NCI-H1694 treated with DMSO at 0.1 percent for 48 hours (cell line): ENCODE data around the gene FOXJ3.
A peak's percentile ranks its signal among the peaks of the same experiment; 100 is the strongest.

Source experiments
- DNase-seq: peaks from one replicate; lab custom pipeline; 2025; lab: John Stamatoyannopoulos, UW

The FOXJ3 gene

DNA sequence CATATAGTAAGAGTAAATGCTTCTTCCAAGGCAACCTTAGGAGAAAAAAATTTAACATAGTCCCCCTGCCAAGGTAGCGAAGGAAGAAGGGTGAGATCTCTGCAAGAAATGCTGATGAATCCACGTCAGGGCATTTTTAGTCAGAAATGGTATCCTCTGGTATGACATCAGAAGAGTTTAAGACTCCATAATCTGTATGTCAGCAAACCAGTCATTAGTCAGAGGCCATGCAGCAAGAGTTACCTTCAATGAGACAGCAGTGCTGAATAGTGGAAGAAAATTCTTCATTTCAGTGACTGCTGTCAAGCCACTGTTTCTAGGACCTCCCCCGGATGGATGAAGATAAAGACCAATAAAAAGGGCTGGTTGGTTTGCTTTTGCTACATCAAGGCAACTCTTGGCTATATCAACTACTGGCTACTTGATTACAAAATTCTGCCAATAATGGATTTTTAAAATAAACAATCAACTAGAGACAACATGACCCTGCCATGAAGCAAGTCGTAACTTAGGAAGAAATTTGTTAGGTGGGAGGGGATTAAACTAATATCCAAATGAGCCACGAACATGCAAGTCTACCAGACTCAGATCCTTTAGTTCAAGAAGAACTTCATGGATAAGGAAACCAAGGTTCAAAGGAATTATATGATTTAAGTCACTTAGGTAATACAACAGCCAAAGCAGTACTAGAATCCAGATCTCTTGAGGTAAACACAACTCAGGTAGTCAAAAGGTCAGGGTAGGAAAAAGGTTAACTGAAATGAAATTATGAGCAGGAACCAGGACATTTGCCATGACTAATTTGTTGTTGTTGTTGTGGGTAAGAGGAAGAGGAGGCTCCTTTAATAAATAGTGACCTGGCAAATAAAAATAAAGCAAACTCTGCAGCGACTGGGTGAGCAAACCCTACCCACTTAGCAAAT is 144.8 kb downstream of the FOXJ3 start:
- no peak for DNase-seq

- no peak for DNase-seq
These were observed 148.9 kb downstream of the FOXJ3 start for GRCh38 chr1:42186152-42186551.

DNA sequence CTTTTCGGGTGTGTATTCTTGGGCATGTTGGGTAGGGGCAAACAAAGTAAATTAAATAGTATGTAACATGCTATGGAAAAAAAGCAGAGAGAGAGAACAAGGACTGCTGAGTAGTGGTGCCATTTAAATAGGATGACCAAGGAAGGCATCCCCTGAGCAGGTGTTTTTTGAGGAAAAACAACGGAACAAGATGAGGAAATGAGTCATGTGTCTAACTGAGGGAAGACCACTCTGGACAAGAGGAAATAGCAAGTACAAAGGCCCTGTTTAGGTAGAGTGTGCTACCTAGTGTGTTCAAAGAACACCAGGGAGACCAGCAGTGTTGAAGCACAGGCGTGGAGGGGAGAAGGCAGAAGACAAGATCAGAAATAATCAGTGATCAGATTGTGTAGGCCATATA is 150.4 kb downstream of the FOXJ3 start:
- DNase-seq, result no peak

DNA sequence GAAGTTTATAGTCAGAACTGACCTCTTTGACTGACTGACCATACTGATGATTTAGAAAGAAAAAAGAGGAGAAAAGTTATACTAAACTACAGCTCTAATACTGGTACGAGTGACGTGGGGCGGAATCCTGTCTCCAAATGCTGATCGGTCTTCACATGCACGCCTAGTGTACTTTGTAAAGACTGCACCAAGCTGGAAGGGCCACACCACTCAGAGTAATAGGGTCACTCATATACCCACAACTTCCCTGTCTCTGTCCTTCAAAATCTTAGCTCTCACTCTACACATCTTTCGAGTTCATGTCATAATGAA is 151.1 kb downstream of the FOXJ3 start:
- no peak for DNase-seq

DNA sequence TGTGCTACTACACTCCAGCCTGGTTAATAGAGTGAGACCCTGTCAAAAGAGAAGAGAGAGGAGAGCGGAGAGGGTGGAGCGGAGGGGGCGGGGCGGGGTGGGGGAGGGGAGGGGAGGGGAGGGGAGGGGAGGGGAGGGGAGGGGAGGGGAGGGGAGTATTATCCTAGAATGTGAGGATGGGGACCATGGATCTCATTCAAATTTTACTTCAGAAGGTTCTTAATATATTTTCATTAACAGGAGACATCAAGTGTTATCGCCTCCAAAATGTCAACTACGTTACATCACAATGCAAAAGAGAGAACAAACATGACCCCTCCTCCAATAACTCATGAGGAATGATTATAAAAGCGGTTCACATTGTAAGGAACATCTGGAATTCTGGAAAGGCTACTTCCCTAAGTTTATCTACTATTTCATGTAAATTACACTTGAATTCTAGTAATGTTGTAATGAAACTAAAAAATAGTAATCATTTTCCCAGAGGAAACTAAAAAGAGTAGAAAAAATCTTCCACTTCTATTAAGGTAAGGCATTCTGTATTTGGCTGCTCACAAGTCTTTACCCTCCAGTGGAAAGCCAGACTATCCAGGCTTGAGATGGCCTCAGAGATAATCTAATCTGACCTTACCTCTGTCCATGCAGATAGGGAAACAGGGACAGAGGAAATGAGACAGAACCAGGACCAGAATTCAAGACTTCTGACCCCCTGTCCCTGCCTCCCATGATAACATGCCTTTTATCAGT is 151.7 kb downstream of the FOXJ3 start:
- DNase-seq, result no peak

- no peak for DNase-seq
These were observed 153.3 kb downstream of the FOXJ3 start for GRCh38 chr1:42181687-42182086.

DNA sequence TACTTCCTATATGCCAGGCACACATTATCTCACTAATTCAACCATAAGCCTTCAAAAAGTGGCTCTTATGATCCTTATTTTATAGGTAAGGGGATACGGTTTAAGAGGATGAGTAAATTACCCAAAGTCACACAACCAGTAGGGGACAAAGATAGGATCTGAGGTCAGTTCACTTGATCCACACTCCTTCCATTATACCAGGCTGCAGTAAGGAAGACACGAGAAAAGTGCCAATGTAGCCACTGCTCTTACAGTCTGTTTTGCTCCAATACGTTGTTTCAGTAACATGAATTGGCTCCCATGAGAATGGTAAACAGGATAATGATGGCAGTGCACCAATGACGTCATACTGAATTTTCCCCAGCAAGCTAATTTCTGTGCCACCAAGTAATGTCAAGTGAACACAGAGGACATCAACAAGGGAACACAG is 155.1 kb downstream of the FOXJ3 start:
- no peak for DNase-seq

- no peak for DNase-seq
These were observed 155.8 kb downstream of the FOXJ3 start for GRCh38 chr1:42179275-42179674.

- no peak for DNase-seq
These were observed 156.8 kb downstream of the FOXJ3 start for GRCh38 chr1:42178249-42178648.

GRCh38 chr1:42177541-42177981 is 157.5 kb downstream of the FOXJ3 start:
- DNase-seq, result no peak

GRCh38 chr1:42176902-42177519 is 158.0 kb downstream of the FOXJ3 start:
- DNase-seq, result peak; percentile 54

DNA sequence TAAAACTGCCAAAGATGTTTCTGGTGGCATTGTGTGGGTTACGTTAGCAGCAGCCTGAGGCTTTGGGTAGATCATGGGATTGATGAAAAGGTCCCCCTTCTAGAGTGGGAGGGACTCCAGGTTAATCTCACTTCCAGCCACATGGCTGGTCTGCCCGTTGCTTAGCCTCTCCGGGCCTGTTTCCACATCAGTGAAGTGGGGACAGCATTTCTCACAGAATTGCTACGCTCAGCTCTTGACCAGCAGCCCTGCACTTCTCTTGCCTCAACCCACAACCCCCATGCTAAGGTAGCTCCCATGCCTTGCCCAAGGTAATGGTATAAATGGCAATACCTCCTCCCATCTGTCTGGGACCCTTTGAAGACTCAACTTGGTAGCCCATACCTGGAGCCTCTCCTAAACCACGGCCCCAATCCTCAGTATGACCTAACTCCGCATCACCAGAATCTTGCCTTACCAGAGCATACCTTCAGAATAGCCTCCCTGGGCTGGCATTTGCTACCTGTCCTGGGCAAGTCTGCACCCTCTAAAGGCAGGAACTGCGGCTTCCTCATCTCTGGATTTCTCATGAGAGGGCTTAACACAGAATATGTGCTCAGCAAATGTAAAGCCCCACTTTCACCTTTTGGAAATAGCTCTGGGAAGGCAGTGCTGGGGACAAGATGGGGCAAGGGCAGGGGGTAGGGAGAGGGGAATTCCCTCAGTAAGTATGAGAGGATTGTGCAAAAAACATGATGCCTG is 159.6 kb downstream of the FOXJ3 start:
- DNase-seq, result no peak

- no peak for DNase-seq
These were observed 160.9 kb downstream of the FOXJ3 start for GRCh38 chr1:42173961-42174735.

DNA sequence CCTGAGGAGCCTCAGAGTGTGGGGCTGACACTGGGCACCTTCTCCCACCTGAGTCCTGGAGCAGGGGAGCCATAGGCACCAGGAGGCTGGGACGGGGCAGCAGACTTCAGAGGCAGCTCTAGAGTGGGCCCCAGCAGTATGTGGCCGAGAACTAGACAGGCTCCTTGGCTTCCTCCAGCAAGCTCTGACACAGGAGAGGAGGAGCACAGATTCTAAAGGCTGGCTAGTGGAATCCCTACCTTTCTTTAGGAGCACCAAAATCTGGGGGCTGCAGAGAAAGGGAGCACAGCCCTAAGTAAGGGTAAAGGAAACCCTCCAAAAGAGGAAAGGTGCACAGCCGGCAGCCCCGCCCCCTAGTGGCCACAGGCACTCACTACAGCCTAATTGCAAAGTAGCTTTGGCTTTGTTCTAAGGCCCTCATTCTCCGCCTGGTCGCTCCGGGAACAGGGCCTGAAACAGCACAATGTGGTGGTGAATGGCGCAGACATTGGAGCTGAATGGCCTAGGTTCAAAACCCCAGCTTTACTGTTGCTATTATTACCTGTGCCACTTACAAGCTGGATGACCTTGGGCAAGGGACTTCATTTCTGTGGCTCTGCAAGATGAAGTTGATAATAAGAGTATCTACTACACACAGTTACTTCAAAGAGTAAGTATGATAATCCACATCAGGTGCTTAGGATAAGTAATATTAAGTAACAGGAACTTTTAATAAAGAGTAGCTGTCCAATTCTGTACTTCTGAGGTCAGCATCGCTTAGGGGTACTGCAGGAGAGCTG is 161.7 kb downstream of the FOXJ3 start:
- DNase-seq, result peak; percentile 49

DNA sequence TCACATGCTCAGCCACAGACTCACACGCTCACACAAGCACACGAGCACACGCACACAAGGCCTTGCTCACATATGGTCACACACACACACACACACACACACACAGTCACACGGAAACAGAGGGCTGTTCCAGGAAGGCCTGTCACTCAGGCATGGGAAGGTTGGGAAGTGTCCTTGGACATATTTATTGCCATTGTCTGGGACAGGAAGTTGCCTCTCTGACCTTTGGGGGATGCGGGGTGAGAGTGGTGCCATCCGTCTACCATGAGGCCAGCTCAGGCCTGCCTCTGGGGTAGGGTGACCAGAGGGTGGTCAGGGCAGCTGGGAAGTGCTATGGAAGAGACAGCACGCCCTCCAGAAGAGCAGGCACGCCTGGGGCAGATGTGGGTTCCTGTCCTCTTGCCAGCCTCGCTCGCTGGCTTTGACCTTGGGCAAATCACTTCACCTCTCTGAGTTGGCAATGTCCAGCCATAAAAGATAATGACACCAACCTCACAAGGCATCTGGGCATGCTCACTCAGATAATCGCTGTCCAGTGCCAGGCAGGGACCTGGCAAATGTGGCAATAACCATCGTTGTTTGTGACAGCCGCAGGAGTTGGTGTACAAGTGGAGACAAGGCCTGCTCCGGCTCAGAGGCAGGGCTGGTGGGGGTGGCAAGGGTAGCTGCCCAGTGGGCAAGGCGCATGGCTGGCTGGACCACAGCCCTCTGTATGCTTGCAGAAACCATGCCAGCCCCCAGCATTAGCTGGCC is 162.5 kb downstream of the FOXJ3 start:
- no peak for DNase-seq

GRCh38 chr1:42171679-42172266 is 163.3 kb downstream of the FOXJ3 start:
- no peak for DNase-seq

DNA sequence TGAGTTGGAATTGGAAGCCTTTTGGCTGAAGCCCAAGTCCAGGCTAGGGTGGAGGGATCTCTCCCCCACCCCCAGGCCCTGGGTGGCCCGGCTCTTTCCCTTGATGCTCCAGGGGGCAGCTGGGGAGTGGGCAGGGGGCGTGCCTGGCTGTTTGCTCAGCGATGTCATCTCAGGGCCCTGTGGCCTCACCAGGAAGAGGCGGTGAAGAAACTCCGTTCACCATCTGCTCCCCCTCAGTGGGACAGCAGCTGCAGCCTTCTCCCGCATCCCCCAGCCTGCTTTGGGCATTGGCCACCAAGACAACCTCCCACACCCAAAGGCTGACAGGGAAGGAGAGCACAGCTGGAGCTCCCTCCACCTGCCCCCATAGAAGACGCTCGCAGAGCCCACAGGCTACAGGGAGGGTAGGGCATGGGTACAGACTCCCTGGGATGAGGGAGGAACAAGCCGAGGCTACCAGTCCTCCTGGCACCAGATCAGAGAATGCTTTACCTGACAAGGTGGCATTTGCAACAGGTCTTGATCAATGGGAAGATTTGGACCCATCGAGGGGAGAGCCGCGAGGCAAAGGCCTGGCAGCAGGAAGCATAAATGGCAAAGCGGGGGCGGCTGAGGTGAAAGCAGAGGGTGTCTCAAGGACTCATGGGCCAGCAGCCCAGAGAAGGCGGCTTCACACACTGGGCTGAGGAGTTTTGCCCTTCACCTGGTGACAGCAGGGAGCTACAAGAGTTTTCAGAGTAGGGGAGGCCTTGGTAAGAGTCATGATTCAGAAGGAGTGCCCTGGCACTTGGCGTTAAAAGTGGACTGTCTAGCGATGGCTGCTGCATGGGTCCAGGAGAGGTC is 164.0 kb downstream of the FOXJ3 start:
- peak; percentile 12 for DNase-seq

GRCh38 chr1:42168763-42169162 is 166.3 kb downstream of the FOXJ3 start:
- DNase-seq, result no peak

- no peak for DNase-seq
These were observed 166.7 kb downstream of the FOXJ3 start for GRCh38 chr1:42168391-42168670.
